OCI-LY1 (cell line): ENCODE results near the gene CNTNAP2.

Experiments
- H2AFZ ChIP-seq: fragments of 200-600 bp; sonication (generic), shearing (Covaris generic); 2 replicates; pipeline ENCODE4 v1.6.0; 2014; ENCODE audit warnings: antibody characterized with exemption, mild to moderate bottlenecking, low read length
- H3F3A ChIP-seq: fragments of 200-600 bp; sonication (generic), shearing (Covaris generic); 2 replicates; pipeline ENCODE4 v1.6.0; 2014; ENCODE audit warnings: mild to moderate bottlenecking, antibody characterized with exemption, low read length, moderate library complexity; ENCODE audit not compliant: insufficient read depth
- H3K27ac ChIP-seq: fragments of 200-600 bp; sonication (generic); 2 replicates; pipeline ENCODE4 v1.5.1; 2014; ENCODE audit warnings: low read length, mixed run types, mild to moderate bottlenecking, low read depth; ENCODE audit not compliant: poor library complexity, severe bottlenecking
- H3K27me3 ChIP-seq: fragments of 200-600 bp; sonication (generic); 2 replicates; pipeline ENCODE4 v1.6.0; 2014; ENCODE audit warnings: antibody characterized with exemption, mild to moderate bottlenecking, low read length, moderate library complexity; ENCODE audit not compliant: insufficient read depth
- H3K36me3 ChIP-seq: fragments of 200-600 bp; sonication (generic); 2 replicates; pipeline ENCODE4 v1.6.1; 2014; ENCODE audit warnings: mild to moderate bottlenecking, antibody characterized with exemption, low read length, moderate library complexity, mixed read lengths; ENCODE audit not compliant: insufficient read depth
- H3K4me1 ChIP-seq: fragments of 200-600 bp; sonication (generic); 2 replicates; pipeline ENCODE4 v1.5.1; 2014; ENCODE audit warnings: mild to moderate bottlenecking, low read length, moderate library complexity; ENCODE audit not compliant: insufficient read depth, severe bottlenecking
- H3K4me2 ChIP-seq: fragments of 200-600 bp; sonication (generic), shearing (Covaris generic); 2 replicates; pipeline ENCODE4 v1.6.1; 2014; ENCODE audit warnings: low read length
- H3K4me3 ChIP-seq: fragments of 200-600 bp; sonication (generic); 2 replicates; pipeline ENCODE4 v1.5.1; 2014; ENCODE audit warnings: low read length, low read depth, mild to moderate bottlenecking, mixed read lengths; ENCODE audit not compliant: poor library complexity, severe bottlenecking
- H3K79me2 ChIP-seq: fragments of 200-600 bp; shearing (Covaris generic); 2 replicates; pipeline ENCODE4 v1.6.1; 2016; ENCODE audit warnings: mixed run types, low read length, mixed read lengths; ENCODE audit not compliant: insufficient read depth
- H3K9ac ChIP-seq: fragments of 200-600 bp; sonication (generic), shearing (Covaris generic); 2 replicates; pipeline ENCODE4 v1.6.1; 2014; ENCODE audit warnings: mild to moderate bottlenecking, low read length, mixed read lengths
- H3K9me2 ChIP-seq: fragments of 200-600 bp; sonication (generic), shearing (Covaris generic); 2 replicates; pipeline ENCODE4 v1.6.1; 2014; ENCODE audit warnings: low read depth, mild to moderate bottlenecking, low read length, mixed read lengths
- H3K9me3 ChIP-seq: fragments of 200-600 bp; shearing (Covaris generic); 2 replicates; pipeline ENCODE4 v1.6.1; 2014; ENCODE audit warnings: low read length, mixed read lengths
- H4K20me1 ChIP-seq: fragments of 200-600 bp; sonication (generic), shearing (Covaris generic); 2 replicates; pipeline ENCODE4 v1.6.0; 2016; ENCODE audit warnings: mild to moderate bottlenecking, low read length; ENCODE audit not compliant: insufficient read depth
- EZH2 ChIP-seq: fragments of 200-600 bp; sonication (generic), shearing (Covaris generic); IDR thresholded peaks from 2 replicates; pipeline ENCODE4 v1.8.0; 2017; ENCODE audit warnings: borderline replicate concordance, mixed run types, mild to moderate bottlenecking, antibody characterized with exemption, low read length, moderate library complexity, mixed read lengths
- TF ChIP-seq, protein P1 (sequence below): fragments of 200-600 bp; sonication (generic), shearing (Covaris generic); IDR thresholded peaks from 2 replicates; pipeline ENCODE4 v1.5.1; 2017; ENCODE audit warnings: mild to moderate bottlenecking, antibody characterized with exemption, low read length, moderate library complexity, mixed read lengths

CNTNAP2 gene

DNA sequence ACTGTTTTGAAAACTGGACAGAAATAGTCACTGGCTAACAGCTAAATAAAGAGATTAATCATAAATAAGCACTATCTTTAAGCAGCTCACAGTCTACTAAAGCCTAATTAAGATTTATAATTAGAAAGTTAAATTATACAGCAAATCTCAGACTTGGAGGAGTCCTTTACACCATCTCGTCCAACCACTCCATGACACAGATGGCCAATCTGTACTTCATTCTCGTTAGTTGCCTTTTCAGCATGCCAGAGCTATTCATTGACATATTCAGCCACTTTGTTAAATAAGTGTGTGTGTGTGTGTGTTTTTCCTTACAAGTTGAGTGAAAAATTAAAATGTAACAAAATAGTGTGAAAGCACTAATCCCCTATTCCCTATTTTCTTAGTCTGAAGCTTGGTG lies 1066.7 kb downstream of the CNTNAP2 start:
- H4K20me1 ChIP-seq = no peaks in the 10 kb centered on the region
- no peak overlapping the region for H3K9ac ChIP-seq
- H2AFZ ChIP-seq = no peak overlapping the region
- H3K79me2 ChIP-seq = no peaks in the 10 kb centered on the region
- no peaks in the 10 kb centered on the region for H3F3A ChIP-seq
- TF ChIP-seq, protein P1, sequence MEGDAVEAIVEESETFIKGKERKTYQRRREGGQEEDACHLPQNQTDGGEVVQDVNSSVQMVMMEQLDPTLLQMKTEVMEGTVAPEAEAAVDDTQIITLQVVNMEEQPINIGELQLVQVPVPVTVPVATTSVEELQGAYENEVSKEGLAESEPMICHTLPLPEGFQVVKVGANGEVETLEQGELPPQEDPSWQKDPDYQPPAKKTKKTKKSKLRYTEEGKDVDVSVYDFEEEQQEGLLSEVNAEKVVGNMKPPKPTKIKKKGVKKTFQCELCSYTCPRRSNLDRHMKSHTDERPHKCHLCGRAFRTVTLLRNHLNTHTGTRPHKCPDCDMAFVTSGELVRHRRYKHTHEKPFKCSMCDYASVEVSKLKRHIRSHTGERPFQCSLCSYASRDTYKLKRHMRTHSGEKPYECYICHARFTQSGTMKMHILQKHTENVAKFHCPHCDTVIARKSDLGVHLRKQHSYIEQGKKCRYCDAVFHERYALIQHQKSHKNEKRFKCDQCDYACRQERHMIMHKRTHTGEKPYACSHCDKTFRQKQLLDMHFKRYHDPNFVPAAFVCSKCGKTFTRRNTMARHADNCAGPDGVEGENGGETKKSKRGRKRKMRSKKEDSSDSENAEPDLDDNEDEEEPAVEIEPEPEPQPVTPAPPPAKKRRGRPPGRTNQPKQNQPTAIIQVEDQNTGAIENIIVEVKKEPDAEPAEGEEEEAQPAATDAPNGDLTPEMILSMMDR = no peak
- TF ChIP-seq EZH2 = no peak
- no peak overlapping the region for H3K27ac ChIP-seq
- H3K4me3 ChIP-seq = no peak overlapping the region
- H3K36me3 ChIP-seq = no peaks in the 10 kb centered on the region
- no peaks in the 10 kb centered on the region for H3K27me3 ChIP-seq
- H3K4me1 ChIP-seq = no peaks in the 10 kb centered on the region
- H3K9me3 ChIP-seq = peaks cover 13% of the 10 kb centered on the region; the same call in 1 of the 2 replicates
- H3K4me2 ChIP-seq = no peak overlapping the region
- no peaks in the 10 kb centered on the region for H3K9me2 ChIP-seq

DNA sequence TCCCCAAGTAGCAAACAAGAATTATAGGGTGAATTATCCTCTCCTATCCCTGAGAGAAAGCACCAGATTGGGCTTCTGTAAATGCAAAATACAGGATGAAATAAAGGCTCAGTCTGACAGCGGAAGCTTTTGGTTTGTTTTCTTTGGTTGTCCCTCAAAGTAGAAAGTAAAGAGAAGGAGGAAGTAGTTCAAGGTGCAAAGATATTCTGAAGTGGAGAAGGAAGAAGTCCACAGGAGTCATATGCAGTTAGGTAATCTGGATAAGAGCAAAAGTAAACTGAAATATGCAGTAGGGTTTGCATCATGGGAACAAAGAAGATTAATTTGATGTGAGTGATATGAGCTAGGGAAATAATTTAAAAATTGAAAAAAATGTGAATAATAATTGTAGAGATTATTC lies 1071.9 kb downstream of the CNTNAP2 start:
- Histone ChIP-seq H3K9ac (no peak overlapping the region), H4K20me1 (no peaks in the 10 kb centered on the region), H3K9me3 (peaks cover 19% of the 10 kb centered on the region; the same call in 1 of the 2 replicates), H3F3A (no peaks in the 10 kb centered on the region), H2AFZ (0 out of 2 replicates have a peak overlapping the region, but pooled peaks have one; percentile 16), H3K4me2 (no peak overlapping the region), H3K36me3 (no peaks in the 10 kb centered on the region), H3K79me2 (no peaks in the 10 kb centered on the region), H3K27ac (no peak overlapping the region), H3K4me3 (no peak overlapping the region), H3K4me1 (peaks cover 5% of the 10 kb centered on the region), H3K9me2 (no peaks in the 10 kb centered on the region), H3K27me3 (no peaks in the 10 kb centered on the region)
- TF ChIP-seq EZH2 = no peak
- TF ChIP-seq, protein P1 = no peak

DNA sequence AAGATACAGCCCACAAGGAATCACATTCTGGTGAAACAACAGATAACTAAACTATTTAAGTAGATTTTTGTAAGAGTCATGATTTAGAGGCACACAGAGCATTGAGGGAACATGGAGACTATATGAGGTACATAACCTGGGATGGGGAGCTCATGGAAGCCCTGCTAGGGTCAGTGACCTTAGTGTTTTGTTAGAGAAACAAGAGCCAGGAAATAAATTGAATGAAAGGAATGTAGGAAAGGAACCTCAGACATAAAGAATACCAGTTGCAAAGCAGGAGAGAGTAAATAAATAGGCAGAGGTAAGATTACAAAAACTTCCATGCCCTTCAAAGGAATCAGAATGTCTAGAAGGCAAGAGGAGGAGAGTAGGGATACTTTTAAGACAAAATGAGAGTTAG lies 1076.9 kb downstream of the CNTNAP2 start:
- Histone ChIP-seq H3K79me2 (no peaks in the 10 kb centered on the region), H3F3A (no peaks in the 10 kb centered on the region), H3K27me3 (no peaks in the 10 kb centered on the region), H4K20me1 (no peaks in the 10 kb centered on the region), H3K9ac (no peak overlapping the region), H3K9me3 (peaks cover 9% of the 10 kb centered on the region; the same call in 1 of the 2 replicates), H3K36me3 (no peaks in the 10 kb centered on the region), H3K9me2 (no peaks in the 10 kb centered on the region), H3K4me1 (peaks cover 24% of the 10 kb centered on the region), H3K27ac (no peak overlapping the region), H3K4me2 (no peak overlapping the region), H3K4me3 (no peak overlapping the region), H2AFZ (no peak overlapping the region)
- TF ChIP-seq, protein P1 = no peak
- TF ChIP-seq EZH2 = no peak
